Germinal center (tissue), 1 donor: Measurements from ENCODE around the gene DENND1C.
A peak's percentile ranks its signal among the peaks of the same experiment; 100 is the strongest.
"Not testable (repeated sequence)": the region's sequence is repeated elsewhere in the genome, so short reads cannot be mapped to it uniquely, and the experiment has no call there.

ENCODE experiments used
- DNase-seq: peaks from one replicate; pipeline ENCODE4 v3.0.0; 2012; ENCODE audit warnings: mixed read lengths, low spot score

Gene DENND1C

GRCh38 chr19:6455924-6456323 is 25.7 kb downstream of the DENND1C start:
- no peak for DNase-seq

- DNase-seq = no peak
These were observed 27.5 kb downstream of the DENND1C start for GRCh38 chr19:6453951-6454565.

- no peak for DNase-seq
These were observed 28.7 kb downstream of the DENND1C start for GRCh38 chr19:6452899-6453298.

- DNase-seq = no peak
These were observed 29.4 kb downstream of the DENND1C start for GRCh38 chr19:6452223-6452614.

- no peak for DNase-seq
These were observed 29.9 kb downstream of the DENND1C start for GRCh38 chr19:6451583-6452222.

- no peak for DNase-seq
These were observed 31.4 kb downstream of the DENND1C start for GRCh38 chr19:6450166-6450565.

- DNase-seq = no peak
These were observed 33.5 kb downstream of the DENND1C start for GRCh38 chr19:6448045-6448444.

GRCh38 chr19:6446452-6446851 is 35.1 kb downstream of the DENND1C start:
- DNase-seq = no peak

GRCh38 chr19:6443986-6444385 is 37.6 kb downstream of the DENND1C start:
- no peak for DNase-seq

- DNase-seq = no peak
These were observed 39.4 kb downstream of the DENND1C start for GRCh38 chr19:6442087-6442688.

GRCh38 chr19:6440905-6441304 is 40.7 kb downstream of the DENND1C start:
- no peak for DNase-seq

GRCh38 chr19:6439743-6440142 is 41.8 kb downstream of the DENND1C start:
- no peak for DNase-seq

- no peak for DNase-seq
These were observed 47.9 kb downstream of the DENND1C start, which contains the start of gene SLC25A41 for GRCh38 chr19:6433663-6434062. SLC25A41 (minus strand) TSS chr19:6433763; CDS start chr19:6433693, 70 bp downstream.

- no peak for DNase-seq
These were observed 48.4 kb downstream of the DENND1C start for GRCh38 chr19:6433165-6433564.

- no peak for DNase-seq
These were observed 49.7 kb downstream of the DENND1C start for GRCh38 chr19:6431891-6432290.

- no peak for DNase-seq
These were observed 52.0 kb downstream of the DENND1C start for GRCh38 chr19:6429419-6430221.

GRCh38 chr19:6428692-6429418 is 52.7 kb downstream of the DENND1C start:
- DNase-seq = not testable (repeated sequence)

GRCh38 chr19:6427131-6427530 is 54.5 kb downstream of the DENND1C start:
- DNase-seq = no peak

GRCh38 chr19:6425732-6426620 is 55.6 kb downstream of the DENND1C start:
- no peak for DNase-seq

GRCh38 chr19:6424939-6425731 is 56.5 kb downstream of the DENND1C start:
- peak; percentile 99 for DNase-seq
